Panc1 (cell line): ENCODE results near the gene SYT8. TPM values are rescaled to one million over a fixed set of nuclear protein-coding genes. Genes with fewer than 3 reads are reported as not detected.

Source experiments
- ATAC-seq: fragments of 200-7000 bp; cut with Tn5 transposase; 2 replicates; pipeline ENCODE4 v1.9.1; 2020; ENCODE audit warnings: mild to moderate bottlenecking, moderate library complexity
- BruUV-seq: library from RNA; stranded (reverse); fragments of 400-500 nt; replicated peaks from 2 replicates; lab custom pipeline; 2021; lab: Mats Ljungman, UMichigan
- CTCF ChIA-PET: fragments of 300-600 bp; sonication (Branson Sonifier 250); formaldehyde crosslinking; loops from one replicate; lab custom pipeline; 2022; ENCODE audit warnings: antibody characterized with exemption; lab: Charles Lee
- POLR2A ChIA-PET: fragments of 300-600 bp; sonication (Branson Sonifier 250); formaldehyde crosslinking; loops from one replicate; lab custom pipeline; 2022; ENCODE audit warnings: antibody characterized with exemption; lab: Charles Lee
- DNase-seq: peaks from one replicate; pipeline ENCODE4 v3.0.0-alpha.2; 2010; ENCODE audit warnings: low read depth, low spot score
- H3K27ac ChIP-seq: 2 replicates; pipeline ENCODE4 v1.5.1; 2011; ENCODE audit warnings: mild to moderate bottlenecking, low read length, inconsistent platforms
- H3K27me3 ChIP-seq: fragments of 200-500 bp; sonication (Bioruptor generic); 2 replicates; pipeline ENCODE4 v1.6.0; 2014; ENCODE audit warnings: low read length, inconsistent platforms; ENCODE audit not compliant: control insufficient read depth, insufficient read depth
- H3K36me3 ChIP-seq: fragments of 200-500 bp; sonication (Bioruptor generic); 2 replicates; pipeline ENCODE4 v1.5.1; 2014; ENCODE audit warnings: inconsistent platforms, mild to moderate bottlenecking, low read length, moderate library complexity; ENCODE audit not compliant: control insufficient read depth, insufficient read depth
- H3K4me1 ChIP-seq: 2 replicates; pipeline ENCODE4 v1.5.1; 2011; ENCODE audit warnings: inconsistent platforms, mild to moderate bottlenecking, low read length, moderate library complexity; ENCODE audit not compliant: control insufficient read depth, insufficient read depth
- H3K4me3 ChIP-seq, 2 experiments: 2 replicates each; pipeline ENCODE4 v1.5.1; 2011 to 2012; ENCODE audit warnings: low read depth in 2 of 2, low read length in 2 of 2, mild to moderate bottlenecking in 2 of 2, inconsistent platforms in 1 of 2, moderate library complexity in 1 of 2
- H3K9me3 ChIP-seq: fragments of 200-500 bp; sonication (Bioruptor generic); 2 replicates; pipeline ENCODE4 v1.5.1; 2014; ENCODE audit warnings: low read depth, mild to moderate bottlenecking, inconsistent platforms, low read length, moderate library complexity; ENCODE audit not compliant: control insufficient read depth, insufficient read depth
- POLR2AphosphoS5 ChIP-seq: IDR thresholded peaks from 2 replicates; pipeline ENCODE4 v1.6.1; 2012; ENCODE audit warnings: mild to moderate bottlenecking, low read depth, low read length, moderate library complexity
- SIN3A ChIP-seq: IDR thresholded peaks from 2 replicates; pipeline ENCODE4 v1.6.1; 2012; ENCODE audit warnings: low read depth, mild to moderate bottlenecking, low read length, moderate library complexity, borderline replicate concordance; ENCODE audit not compliant: insufficient read depth
- TCF7L2 ChIP-seq: IDR thresholded peaks from 2 replicates; pipeline ENCODE4 v1.6.1; 2011; ENCODE audit warnings: mild to moderate bottlenecking, low read depth, low read length, inconsistent platforms
- in situ Hi-C: cut with HindIII; loops from 2 replicates; pipeline ENCODE4 v1.10.0; 2016; ENCODE audit warnings: low sequenced_read_pairs, low pct_unique_long_range_greater_than_20kb
- intact Hi-C: fragments of 100-400 bp; cut with micrococcal nuclease; formaldehyde crosslinking; loops from one replicate; pipeline ENCODE4 v1.10.0; 2022; ENCODE audit not compliant: unreplicated experiment
- total RNA-seq: library from RNA; stranded (reverse); gene quantifications from one replicate; pipeline ENCODE4 v1.2.1, GENCODE V29; 2021; ENCODE audit not compliant: unreplicated experiment
- TF ChIP-seq, protein P1 (sequence below): fragments of 450-650 bp; IDR thresholded peaks from 2 replicates; pipeline ENCODE4 v1.5.1; 2017; ENCODE audit warnings: mild to moderate bottlenecking
- TF ChIP-seq, protein P2 (sequence below), 2 experiments: IDR thresholded peaks; 2 replicates each; pipeline ENCODE4 v1.6.1; 2011 to 2012; ENCODE audit warnings: low read depth in 2 of 2, control low read depth in 1 of 2, low read length in 1 of 2, mild to moderate bottlenecking in 1 of 2, moderate library complexity in 1 of 2; ENCODE audit not compliant: insufficient read depth in 1 of 2

Gene SYT8
- total RNA-seq, 1 experiment from 2014 or later, result 3.5 TPM

DNA sequence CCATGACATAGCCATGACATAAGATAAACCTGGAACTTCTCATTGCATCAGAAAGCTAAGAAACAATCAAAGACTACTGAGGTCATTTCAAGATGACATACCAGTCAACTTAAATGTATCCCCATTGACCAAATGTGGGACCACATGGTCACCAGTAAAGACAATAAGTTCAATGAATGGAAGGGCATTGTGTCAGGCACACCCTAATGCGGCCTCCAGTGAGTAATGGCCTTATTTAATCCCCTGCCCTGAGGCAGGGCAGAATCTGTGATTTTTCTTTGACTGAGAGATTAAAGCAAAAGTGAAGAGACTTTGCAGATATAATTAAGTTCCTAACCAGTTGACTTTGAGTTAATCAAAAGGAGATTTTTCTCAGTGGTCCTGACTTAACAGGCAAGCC, 17.3 kb upstream of the SYT8 start:
- ChIA-PET POLR2A (no interaction called here), CTCF (no interaction called here)
- in situ Hi-C loops (no loop called here), intact Hi-C loops (no loop called here)
- no peak overlapping the region for H3K27ac ChIP-seq
- ATAC-seq, result no peak
- DNase-seq, result no peak
- TF ChIP-seq POLR2AphosphoS5 (no peak), SIN3A (no peak), TCF7L2 (no peak)
- TF ChIP-seq, protein P1, sequence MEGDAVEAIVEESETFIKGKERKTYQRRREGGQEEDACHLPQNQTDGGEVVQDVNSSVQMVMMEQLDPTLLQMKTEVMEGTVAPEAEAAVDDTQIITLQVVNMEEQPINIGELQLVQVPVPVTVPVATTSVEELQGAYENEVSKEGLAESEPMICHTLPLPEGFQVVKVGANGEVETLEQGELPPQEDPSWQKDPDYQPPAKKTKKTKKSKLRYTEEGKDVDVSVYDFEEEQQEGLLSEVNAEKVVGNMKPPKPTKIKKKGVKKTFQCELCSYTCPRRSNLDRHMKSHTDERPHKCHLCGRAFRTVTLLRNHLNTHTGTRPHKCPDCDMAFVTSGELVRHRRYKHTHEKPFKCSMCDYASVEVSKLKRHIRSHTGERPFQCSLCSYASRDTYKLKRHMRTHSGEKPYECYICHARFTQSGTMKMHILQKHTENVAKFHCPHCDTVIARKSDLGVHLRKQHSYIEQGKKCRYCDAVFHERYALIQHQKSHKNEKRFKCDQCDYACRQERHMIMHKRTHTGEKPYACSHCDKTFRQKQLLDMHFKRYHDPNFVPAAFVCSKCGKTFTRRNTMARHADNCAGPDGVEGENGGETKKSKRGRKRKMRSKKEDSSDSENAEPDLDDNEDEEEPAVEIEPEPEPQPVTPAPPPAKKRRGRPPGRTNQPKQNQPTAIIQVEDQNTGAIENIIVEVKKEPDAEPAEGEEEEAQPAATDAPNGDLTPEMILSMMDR, result no peak
- TF ChIP-seq, protein P2, sequence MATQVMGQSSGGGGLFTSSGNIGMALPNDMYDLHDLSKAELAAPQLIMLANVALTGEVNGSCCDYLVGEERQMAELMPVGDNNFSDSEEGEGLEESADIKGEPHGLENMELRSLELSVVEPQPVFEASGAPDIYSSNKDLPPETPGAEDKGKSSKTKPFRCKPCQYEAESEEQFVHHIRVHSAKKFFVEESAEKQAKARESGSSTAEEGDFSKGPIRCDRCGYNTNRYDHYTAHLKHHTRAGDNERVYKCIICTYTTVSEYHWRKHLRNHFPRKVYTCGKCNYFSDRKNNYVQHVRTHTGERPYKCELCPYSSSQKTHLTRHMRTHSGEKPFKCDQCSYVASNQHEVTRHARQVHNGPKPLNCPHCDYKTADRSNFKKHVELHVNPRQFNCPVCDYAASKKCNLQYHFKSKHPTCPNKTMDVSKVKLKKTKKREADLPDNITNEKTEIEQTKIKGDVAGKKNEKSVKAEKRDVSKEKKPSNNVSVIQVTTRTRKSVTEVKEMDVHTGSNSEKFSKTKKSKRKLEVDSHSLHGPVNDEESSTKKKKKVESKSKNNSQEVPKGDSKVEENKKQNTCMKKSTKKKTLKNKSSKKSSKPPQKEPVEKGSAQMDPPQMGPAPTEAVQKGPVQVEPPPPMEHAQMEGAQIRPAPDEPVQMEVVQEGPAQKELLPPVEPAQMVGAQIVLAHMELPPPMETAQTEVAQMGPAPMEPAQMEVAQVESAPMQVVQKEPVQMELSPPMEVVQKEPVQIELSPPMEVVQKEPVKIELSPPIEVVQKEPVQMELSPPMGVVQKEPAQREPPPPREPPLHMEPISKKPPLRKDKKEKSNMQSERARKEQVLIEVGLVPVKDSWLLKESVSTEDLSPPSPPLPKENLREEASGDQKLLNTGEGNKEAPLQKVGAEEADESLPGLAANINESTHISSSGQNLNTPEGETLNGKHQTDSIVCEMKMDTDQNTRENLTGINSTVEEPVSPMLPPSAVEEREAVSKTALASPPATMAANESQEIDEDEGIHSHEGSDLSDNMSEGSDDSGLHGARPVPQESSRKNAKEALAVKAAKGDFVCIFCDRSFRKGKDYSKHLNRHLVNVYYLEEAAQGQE (IDR thresholded peaks at IDR 0.05; ENCODE audit: insufficient read depth in 1 of 2, low read depth in 2 of 2, low read length in 1 of 2), result no peak
- no peak overlapping the region for H3K4me3 ChIP-seq
- H3K27me3 ChIP-seq, result no peaks in the 10 kb centered on the region
- H3K36me3 ChIP-seq, result no peaks in the 10 kb centered on the region
- H3K9me3 ChIP-seq, result peaks cover 3% of the 10 kb centered on the region; the same call in 1 of the 2 replicates
- BruUV-seq, result no TSS peak
- H3K4me1 ChIP-seq, result peaks cover 7% of the 10 kb centered on the region

DNA sequence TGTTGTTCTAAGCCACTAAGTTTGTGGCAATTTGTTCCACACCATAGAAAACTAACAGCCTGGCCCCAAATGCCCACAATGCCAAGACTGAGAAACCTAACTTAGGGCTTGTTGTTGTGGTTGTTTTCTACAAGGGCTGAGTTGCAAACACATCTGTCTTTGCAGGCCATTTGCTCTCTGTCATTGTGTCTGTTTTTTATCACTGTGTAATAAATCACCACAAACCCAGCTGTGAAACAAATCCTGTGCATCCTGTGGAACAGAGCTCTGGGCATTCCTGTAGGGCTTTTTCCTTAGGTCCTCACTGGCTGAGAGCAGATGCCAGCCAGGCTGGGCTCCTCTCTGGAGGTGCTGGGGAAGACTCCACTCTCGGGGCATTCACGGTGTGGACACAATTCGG, 15.7 kb upstream of the SYT8 start:
- Histone ChIP-seq H3K27ac (no peak overlapping the region), H3K9me3 (peaks cover 3% of the 10 kb centered on the region; the same call in 1 of the 2 replicates), H3K36me3 (no peaks in the 10 kb centered on the region), H3K27me3 (no peaks in the 10 kb centered on the region), H3K4me3 (no peak overlapping the region), H3K4me1 (peaks cover 7% of the 10 kb centered on the region)
- no peak for TF ChIP-seq POLR2AphosphoS5
- TF ChIP-seq, protein P2 (IDR thresholded peaks at IDR 0.05; ENCODE audit: insufficient read depth in 1 of 2, low read depth in 2 of 2, low read length in 1 of 2), result no peak
- TF ChIP-seq TCF7L2, result no peak
- TF ChIP-seq, protein P1, result no peak
- no peak for TF ChIP-seq SIN3A
- ATAC-seq (no peak), DNase-seq (no peak)
- BruUV-seq, result no TSS peak
- in situ Hi-C loops, result no loop called here
- ChIA-PET CTCF (no interaction called here), POLR2A (no interaction called here)
- intact Hi-C loops, result no loop called here
